ENCODE data around the gene H2BW1. TPM values are rescaled to one million over a fixed set of nuclear protein-coding genes. Genes with fewer than 3 reads are reported as not detected.
"Not testable (repeated sequence)": the region's sequence is repeated elsewhere in the genome, so short reads cannot be mapped to it uniquely, and the experiment has no call there.

The H2BW1 gene
- total and polyA plus RNA-seq, 7 experiments from 2014 or later: not detected

GRCh38 chrX:104018126-104018525, 4.6 kb upstream of the H2BW1 start:
- H3K27ac ChIP-seq (ENCODE audit: low read depth, low read length): no peak overlapping the region
- ChIA-PET POLR2A (no interaction called here), CTCF (no interaction called here)
- no peaks in the 10 kb centered on the region for H3K36me3 Mint-ChIP-seq
- H3K4me3 Mint-ChIP-seq: no peak overlapping the region
- H3K9me3 ChIP-seq (ENCODE audit: control insufficient read depth in 2 of 3, low read length in 3 of 3): no peaks in the 10 kb centered on the region
- H3K27me3 ChIP-seq (ENCODE audit: control insufficient read depth in 2 of 2, insufficient read depth in 2 of 2, low read length in 2 of 2): no peaks in the 10 kb centered on the region
- H3K27ac Mint-ChIP-seq: no peak overlapping the region
- no peaks in the 10 kb centered on the region for H3K36me3 ChIP-seq (ENCODE audit: control insufficient read depth in 2 of 3, insufficient read depth in 3 of 3, low read length in 3 of 3)
- H3K4me1 Mint-ChIP-seq: no peaks in the 10 kb centered on the region
- ATAC-seq: no peak
- H3K27me3 Mint-ChIP-seq: peaks cover 0 to 13% (median 4%) of the 10 kb centered on the region in 5 donors
- no peaks in the 10 kb centered on the region for H3K9me3 Mint-ChIP-seq
- intact Hi-C loops (cut with micrococcal nuclease): no loop called here
- no peak overlapping the region for H3K4me3 ChIP-seq (ENCODE audit: low read length)
- no peaks in the 10 kb centered on the region for H3K4me1 ChIP-seq (ENCODE audit: control insufficient read depth in 2 of 2, insufficient read depth in 2 of 2, low read length in 2 of 2)
- no peak for DNase-seq

- H3K27me3 ChIP-seq (ENCODE audit: control insufficient read depth in 2 of 2, insufficient read depth in 2 of 2, low read length in 2 of 2); intact Hi-C loops (cut with micrococcal nuclease); H3K4me3 Mint-ChIP-seq; H3K9me3 ChIP-seq (ENCODE audit: control insufficient read depth in 2 of 3, low read length in 3 of 3); H3K36me3 Mint-ChIP-seq; H3K4me1 ChIP-seq (ENCODE audit: control insufficient read depth in 2 of 2, insufficient read depth in 2 of 2, low read length in 2 of 2); H3K27ac ChIP-seq (ENCODE audit: low read depth, low read length); H3K36me3 ChIP-seq (ENCODE audit: control insufficient read depth in 2 of 3, insufficient read depth in 3 of 3, low read length in 3 of 3); CTCF ChIA-PET; H3K9me3 Mint-ChIP-seq; POLR2A ChIA-PET; H3K27me3 Mint-ChIP-seq; H3K27ac Mint-ChIP-seq; H3K4me1 Mint-ChIP-seq; DNase-seq; H3K4me3 ChIP-seq (ENCODE audit: low read length); ATAC-seq: not testable (repeated sequence)
These were observed 2.1 kb upstream of the H2BW1 start for GRCh38 chrX:104015576-104015975.

GRCh38 chrX:104013158-104013557, 350 bp downstream of the H2BW1 start:
- DNase-seq: no peak
- Histone ChIP-seq H3K36me3 (ENCODE audit: control insufficient read depth in 2 of 3, insufficient read depth in 3 of 3, low read length in 3 of 3) (no peaks in the 10 kb centered on the region), H3K4me1 (ENCODE audit: control insufficient read depth in 2 of 2, insufficient read depth in 2 of 2, low read length in 2 of 2) (no peaks in the 10 kb centered on the region), H3K4me3 (ENCODE audit: low read length) (no peak overlapping the region), H3K27me3 (ENCODE audit: control insufficient read depth in 2 of 2, insufficient read depth in 2 of 2, low read length in 2 of 2) (no peaks in the 10 kb centered on the region), H3K27ac (ENCODE audit: low read depth, low read length) (no peak overlapping the region), H3K9me3 (ENCODE audit: control insufficient read depth in 2 of 3, low read length in 3 of 3) (no peaks in the 10 kb centered on the region)
- ChIA-PET POLR2A (no interaction called here), CTCF (no interaction called here)
- intact Hi-C loops (cut with micrococcal nuclease): no loop called here
- H3K27ac Mint-ChIP-seq: no peak overlapping the region
- no peak overlapping the region for H3K4me3 Mint-ChIP-seq
- ATAC-seq: no peak
- H3K9me3 Mint-ChIP-seq: no peaks in the 10 kb centered on the region
- H3K36me3 Mint-ChIP-seq: no peaks in the 10 kb centered on the region
- peaks cover 0 to 3% (median 0%) of the 10 kb centered on the region in 5 donors for H3K27me3 Mint-ChIP-seq
- no peaks in the 10 kb centered on the region for H3K4me1 Mint-ChIP-seq

GRCh38 chrX:104008831-104009230, 4.7 kb downstream of the H2BW1 start:
- H3K4me3 Mint-ChIP-seq: no peak overlapping the region
- no peaks in the 10 kb centered on the region for H3K4me1 Mint-ChIP-seq
- peaks cover 0 to 6% (median 0%) of the 10 kb centered on the region in 5 donors for H3K27me3 Mint-ChIP-seq
- no peaks in the 10 kb centered on the region for H3K36me3 Mint-ChIP-seq
- Histone ChIP-seq H3K27ac (ENCODE audit: low read depth, low read length) (no peak overlapping the region), H3K4me3 (ENCODE audit: low read length) (no peak overlapping the region), H3K27me3 (ENCODE audit: control insufficient read depth in 2 of 2, insufficient read depth in 2 of 2, low read length in 2 of 2) (no peaks in the 10 kb centered on the region), H3K9me3 (ENCODE audit: control insufficient read depth in 2 of 3, low read length in 3 of 3) (no peaks in the 10 kb centered on the region), H3K36me3 (ENCODE audit: control insufficient read depth in 2 of 3, insufficient read depth in 3 of 3, low read length in 3 of 3) (no peaks in the 10 kb centered on the region), H3K4me1 (ENCODE audit: control insufficient read depth in 2 of 2, insufficient read depth in 2 of 2, low read length in 2 of 2) (no peaks in the 10 kb centered on the region)
- DNase-seq (no peak), ATAC-seq (no peak)
- ChIA-PET POLR2A (no interaction called here), CTCF (no interaction called here)
- peaks cover 0 to 3% (median 0%) of the 10 kb centered on the region in 11 donors for H3K9me3 Mint-ChIP-seq
- H3K27ac Mint-ChIP-seq: no peak overlapping the region
- intact Hi-C loops (cut with micrococcal nuclease): no loop called here

- ATAC-seq: no peak
- H3K36me3 Mint-ChIP-seq: no peaks in the 10 kb centered on the region
- H3K9me3 ChIP-seq (ENCODE audit: control insufficient read depth in 2 of 3, low read length in 3 of 3): no peaks in the 10 kb centered on the region
- H3K27ac ChIP-seq (ENCODE audit: low read depth, low read length): no peak overlapping the region
- ChIA-PET CTCF (no interaction called here), POLR2A (no interaction called here)
- peaks cover 0 to 7% (median 0%) of the 10 kb centered on the region in 5 donors for H3K27me3 Mint-ChIP-seq
- H3K4me3 Mint-ChIP-seq: no peak overlapping the region
- H3K9me3 Mint-ChIP-seq: no peaks in the 10 kb centered on the region
- no peaks in the 10 kb centered on the region for H3K4me1 Mint-ChIP-seq
- DNase-seq: no peak
- H3K27ac Mint-ChIP-seq: no peak overlapping the region
- H3K4me1 ChIP-seq (ENCODE audit: control insufficient read depth in 2 of 2, insufficient read depth in 2 of 2, low read length in 2 of 2): no peaks in the 10 kb centered on the region
- intact Hi-C loops (cut with micrococcal nuclease): no loop called here
- no peaks in the 10 kb centered on the region for H3K36me3 ChIP-seq (ENCODE audit: control insufficient read depth in 2 of 3, insufficient read depth in 3 of 3, low read length in 3 of 3)
- H3K27me3 ChIP-seq (ENCODE audit: control insufficient read depth in 2 of 2, insufficient read depth in 2 of 2, low read length in 2 of 2): no peaks in the 10 kb centered on the region
- H3K4me3 ChIP-seq (ENCODE audit: low read length): no peak overlapping the region
These were observed 14.3 kb downstream of the H2BW1 start for GRCh38 chrX:103999234-103999633.

- H3K9me3 ChIP-seq (ENCODE audit: control insufficient read depth in 2 of 3, low read length in 3 of 3); intact Hi-C loops (cut with micrococcal nuclease); H3K27ac Mint-ChIP-seq; H3K4me1 Mint-ChIP-seq; H3K4me3 ChIP-seq (ENCODE audit: low read length); H3K36me3 ChIP-seq (ENCODE audit: control insufficient read depth in 2 of 3, insufficient read depth in 3 of 3, low read length in 3 of 3); H3K36me3 Mint-ChIP-seq; H3K4me3 Mint-ChIP-seq; H3K27me3 ChIP-seq (ENCODE audit: control insufficient read depth in 2 of 2, insufficient read depth in 2 of 2, low read length in 2 of 2); POLR2A ChIA-PET; ATAC-seq; H3K4me1 ChIP-seq (ENCODE audit: control insufficient read depth in 2 of 2, insufficient read depth in 2 of 2, low read length in 2 of 2); H3K27ac ChIP-seq (ENCODE audit: low read depth, low read length); H3K27me3 Mint-ChIP-seq; H3K9me3 Mint-ChIP-seq; CTCF ChIA-PET; DNase-seq: not testable (repeated sequence)
These were observed 30.0 kb downstream of the H2BW1 start for GRCh38 chrX:103983508-103983907.

- intact Hi-C loops (cut with micrococcal nuclease); H3K9me3 Mint-ChIP-seq; H3K9me3 ChIP-seq (ENCODE audit: control insufficient read depth in 2 of 3, low read length in 3 of 3); H3K4me1 Mint-ChIP-seq; H3K27ac Mint-ChIP-seq; CTCF ChIA-PET; H3K36me3 Mint-ChIP-seq; H3K4me3 ChIP-seq (ENCODE audit: low read length); H3K27ac ChIP-seq (ENCODE audit: low read depth, low read length); H3K4me1 ChIP-seq (ENCODE audit: control insufficient read depth in 2 of 2, insufficient read depth in 2 of 2, low read length in 2 of 2); POLR2A ChIA-PET; DNase-seq; H3K36me3 ChIP-seq (ENCODE audit: control insufficient read depth in 2 of 3, insufficient read depth in 3 of 3, low read length in 3 of 3); H3K27me3 Mint-ChIP-seq; H3K27me3 ChIP-seq (ENCODE audit: control insufficient read depth in 2 of 2, insufficient read depth in 2 of 2, low read length in 2 of 2); H3K4me3 Mint-ChIP-seq: not testable (repeated sequence)
- ATAC-seq: peak; percentile 100
These were observed 50.9 kb downstream of the H2BW1 start, which contains the start of gene TMSB15B for GRCh38 chrX:103962411-103963278. Gene TMSB15B (plus strand): TSS chrX:103962627.

Measured in naive thymus-derived CD4-positive, alpha-beta T cell (primary cell).